ENCODE results near the gene GPR78.
"Not testable (repeated sequence)": the region's sequence is repeated elsewhere in the genome, so short reads cannot be mapped to it uniquely, and the experiment has no call there.

The GPR78 gene

GRCh38 chr4:8616831-8617230 is 36.6 kb downstream of the GPR78 start:
- no peak for DNase-seq (ENCODE audit: low spot score)

DNA sequence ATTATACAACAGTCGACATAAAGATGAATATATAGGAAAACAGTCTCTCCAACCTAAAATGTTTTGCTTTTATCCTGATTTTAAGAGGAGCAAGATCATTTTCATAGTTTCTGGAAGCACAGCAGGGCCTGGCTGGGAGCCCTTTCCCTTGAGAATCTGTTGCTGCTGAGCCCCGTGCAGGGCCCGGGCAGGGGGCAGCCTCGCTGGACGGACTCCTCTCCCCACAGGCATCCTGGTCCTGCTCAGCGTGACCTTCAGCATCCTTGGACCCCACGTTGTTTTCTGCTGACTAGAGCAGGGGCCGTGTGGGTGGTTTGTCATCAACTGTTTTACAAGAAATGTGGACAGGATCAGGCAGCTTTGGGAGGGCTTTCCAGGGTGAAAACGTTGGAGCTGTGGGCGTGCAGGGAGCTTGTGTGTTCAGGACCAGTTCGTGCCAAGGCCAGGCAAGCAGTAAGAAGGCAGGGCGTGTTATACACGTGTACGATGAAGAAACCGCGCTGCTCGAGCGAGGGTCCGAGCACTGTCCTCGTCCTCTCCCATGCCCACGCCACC is 37.4 kb downstream of the GPR78 start:
- DNase-seq (ENCODE audit: low spot score), result no peak

- DNase-seq (ENCODE audit: low spot score), result no peak
These were observed 38.2 kb downstream of the GPR78 start for GRCh38 chr4:8618421-8618820.

- DNase-seq (ENCODE audit: low spot score), result no peak
These were observed 38.9 kb downstream of the GPR78 start for GRCh38 chr4:8618961-8619720.

DNA sequence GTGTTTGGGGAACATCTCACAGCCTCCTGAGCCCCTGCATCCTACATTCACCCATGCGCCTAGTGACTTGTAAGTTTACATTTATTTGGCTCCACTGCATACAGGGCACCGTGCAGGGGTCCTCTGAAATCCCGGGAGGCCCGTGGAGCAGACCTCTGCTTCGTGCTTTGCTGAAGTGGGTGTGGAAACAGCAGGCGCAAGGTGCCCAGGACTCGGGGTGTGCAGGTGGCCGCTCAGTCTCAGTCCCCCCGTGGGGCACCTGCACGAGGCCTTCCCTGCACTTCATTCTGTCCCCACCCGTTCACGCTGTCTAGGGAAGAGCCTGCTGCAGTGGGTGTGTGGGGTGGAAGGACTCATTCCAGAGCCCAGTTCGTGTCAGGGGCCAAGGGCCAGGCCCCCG is 40.9 kb downstream of the GPR78 start:
- DNase-seq (ENCODE audit: low spot score), result not testable (repeated sequence)

- DNase-seq (ENCODE audit: low spot score), result not testable (repeated sequence)
These were observed 44.5 kb downstream of the GPR78 start for GRCh38 chr4:8624601-8625272.

DNA sequence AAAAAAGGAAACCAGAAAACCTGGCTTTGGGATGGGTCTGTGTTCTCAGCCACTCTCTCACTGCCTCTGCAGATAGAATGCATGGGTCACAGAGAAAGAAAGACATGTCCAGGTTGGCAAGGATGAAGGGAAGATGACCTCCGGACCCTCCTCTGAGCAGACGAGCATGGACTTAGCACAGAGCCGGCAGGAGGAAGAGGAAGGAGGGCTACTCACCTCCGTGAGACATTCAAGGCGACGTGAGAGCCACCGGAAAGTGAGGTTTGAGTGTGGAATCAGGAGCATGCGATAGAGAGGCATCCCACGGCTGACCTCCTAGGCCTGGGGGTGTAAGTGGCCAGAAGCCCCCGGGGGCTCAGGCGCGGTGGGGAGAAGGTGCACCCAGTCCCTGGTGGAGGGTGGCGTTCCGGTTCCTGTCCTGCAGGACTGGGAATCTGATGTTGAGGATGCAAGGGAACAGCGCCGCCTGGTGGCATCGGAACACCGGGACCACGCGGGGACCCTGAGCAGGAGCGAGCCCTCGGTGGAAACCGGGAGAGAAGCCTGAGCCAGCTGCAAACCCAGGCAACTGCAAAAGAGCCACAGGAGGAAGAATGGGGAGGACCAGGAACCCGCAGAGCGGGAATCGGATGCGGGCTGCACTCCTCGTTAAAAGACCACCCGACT is 50.2 kb downstream of the GPR78 start:
- not testable (repeated sequence) for DNase-seq (ENCODE audit: low spot score)

DNA sequence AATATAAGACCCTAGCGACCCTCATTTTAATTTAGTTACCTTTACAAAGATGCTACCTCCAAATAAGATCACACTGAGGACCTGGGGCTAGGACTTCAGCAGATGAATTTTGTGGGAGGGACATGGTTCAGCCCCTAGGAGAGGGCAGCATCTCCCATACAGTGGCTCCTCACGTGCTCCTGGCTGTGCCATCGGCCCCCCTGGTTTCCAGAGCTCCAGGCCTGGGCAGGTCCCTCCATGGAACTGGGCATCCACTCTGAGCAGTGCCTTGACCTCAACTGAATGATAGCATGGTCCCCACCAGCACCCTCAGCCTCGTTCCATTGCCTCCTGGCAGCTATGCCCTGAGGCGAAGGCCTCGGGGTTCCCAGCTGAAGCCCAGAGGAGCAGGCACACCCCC is 51.7 kb downstream of the GPR78 start:
- DNase-seq (ENCODE audit: low spot score), result not testable (repeated sequence)

DNA sequence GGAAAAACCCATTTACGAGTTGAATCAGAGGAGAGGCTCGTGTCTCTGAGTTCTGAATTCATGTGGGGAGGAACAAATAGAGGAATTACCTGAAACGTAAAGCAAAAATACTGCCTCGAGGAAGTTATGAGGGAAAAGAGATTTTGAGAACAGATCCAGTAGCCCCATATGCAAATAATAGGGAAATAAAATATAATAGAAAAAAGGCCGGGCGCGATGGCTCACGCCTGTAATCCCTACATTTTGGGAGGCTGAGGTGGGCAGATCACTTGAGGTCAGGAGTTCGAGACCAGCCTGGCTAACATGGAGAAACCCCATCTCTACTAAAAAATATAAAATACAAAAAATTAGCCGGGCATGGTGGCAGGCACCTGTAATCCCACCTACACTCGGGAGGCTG is 54.6 kb downstream of the GPR78 start:
- DNase-seq (ENCODE audit: low spot score), result not testable (repeated sequence)

GRCh38 chr4:8635897-8636554 is 55.8 kb downstream of the GPR78 start:
- not testable (repeated sequence) for DNase-seq (ENCODE audit: low spot score)

All from LoVo (cell line).